Activated T-cell treated with anti-CD3 and anti-CD28 coated beads, Interleukin-2, amount 50 U/mL, for 24 hours (primary cell): Measurements from ENCODE around the gene RRM1.

ENCODE experiments used
- DNase-seq: peaks from one replicate; pipeline ENCODE4 v3.0.0-alpha.2; 2020
- H3K27ac Mint-ChIP-seq: 2 replicates; pipeline ENCODE4 v1.8.0; 2020; ENCODE audit warnings: mild to moderate bottlenecking, mixed read lengths
- H3K27me3 Mint-ChIP-seq: 2 replicates; pipeline ENCODE4 v1.8.0; 2020; ENCODE audit warnings: mixed read lengths
- H3K36me3 Mint-ChIP-seq: 2 replicates; pipeline ENCODE4 v1.8.0; 2020; ENCODE audit warnings: low read depth, mixed read lengths
- H3K4me1 Mint-ChIP-seq: 2 replicates; pipeline ENCODE4 v1.8.0; 2020; ENCODE audit warnings: low read depth, mixed read lengths
- H3K4me3 Mint-ChIP-seq: 2 replicates; pipeline ENCODE4 v1.8.0; 2020; ENCODE audit warnings: mild to moderate bottlenecking, moderate library complexity, mixed read lengths
- H3K9me3 Mint-ChIP-seq: 2 replicates; pipeline ENCODE4 v1.8.0; 2020; ENCODE audit warnings: mixed read lengths

RRM1 gene

DNA sequence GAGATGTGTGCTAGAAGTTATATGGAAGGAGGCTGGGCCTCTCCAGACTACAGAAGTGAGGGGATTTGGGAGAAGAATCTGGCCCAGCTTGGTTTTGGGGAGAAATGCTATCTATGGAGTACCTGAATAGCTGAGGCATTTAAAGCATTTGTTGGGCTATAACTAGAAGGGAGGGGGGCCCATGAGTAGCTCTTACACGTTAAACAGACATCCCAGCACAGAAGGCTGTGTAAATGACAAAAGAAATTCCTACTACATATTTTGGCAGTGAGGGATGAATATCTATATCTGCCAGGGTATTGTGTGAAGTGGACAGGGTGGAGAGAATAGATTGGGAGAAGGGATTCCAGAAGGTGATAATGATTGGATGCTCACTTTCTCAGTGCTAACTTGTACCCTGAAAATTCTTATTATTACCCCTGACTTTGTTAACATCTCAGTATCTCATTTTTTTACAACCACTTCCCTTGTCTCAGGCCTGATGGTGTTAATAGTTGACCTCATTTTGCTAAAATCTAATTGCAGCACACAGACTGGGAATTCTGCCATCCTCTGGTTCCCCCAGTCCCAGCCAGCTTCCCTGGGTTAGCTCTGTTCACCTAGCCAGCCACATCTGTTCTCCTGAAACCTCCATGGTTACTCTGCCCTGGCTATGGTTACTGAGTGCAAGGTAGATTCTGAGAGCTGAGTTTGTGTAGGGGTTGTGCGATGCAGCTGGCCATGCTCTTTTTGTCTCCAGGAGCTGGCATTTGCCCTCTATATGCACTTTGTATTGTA lies 28.8 kb upstream of the RRM1 start:
- H3K9me3 Mint-ChIP-seq = no peaks in the 10 kb centered on the region
- no peak overlapping the region for H3K4me3 Mint-ChIP-seq
- H3K27me3 Mint-ChIP-seq = no peaks in the 10 kb centered on the region
- peak overlapping the region; percentile 75 for H3K27ac Mint-ChIP-seq
- H3K4me1 Mint-ChIP-seq = peaks cover 66% of the 10 kb centered on the region
- no peak for DNase-seq
- peaks cover 38% of the 10 kb centered on the region for H3K36me3 Mint-ChIP-seq

DNA sequence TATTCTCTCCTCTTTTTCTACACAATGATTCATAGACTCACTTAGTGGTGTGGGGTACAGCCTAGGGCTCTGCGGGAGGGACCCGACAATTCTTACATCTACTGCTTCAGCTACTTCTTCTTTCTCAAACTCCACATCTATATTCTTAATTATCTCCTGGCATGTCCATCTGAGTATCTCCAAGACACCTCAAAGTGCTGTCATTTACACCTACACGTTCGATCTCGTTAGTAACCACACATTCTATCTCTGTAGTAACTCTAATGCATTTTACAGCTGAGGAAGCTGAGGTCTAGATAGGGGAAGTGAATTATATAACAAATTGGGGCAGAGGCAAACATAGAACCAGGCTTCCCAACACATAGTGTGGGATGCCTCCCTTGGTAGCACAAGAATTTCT lies 27.7 kb upstream of the RRM1 start:
- Mint-ChIP-seq H3K27me3 (no peaks in the 10 kb centered on the region), H3K9me3 (no peaks in the 10 kb centered on the region), H3K27ac (peak overlapping the region; percentile 2), H3K4me3 (no peak overlapping the region), H3K4me1 (peaks cover 64% of the 10 kb centered on the region), H3K36me3 (peaks cover 33% of the 10 kb centered on the region)
- no peak for DNase-seq

DNA sequence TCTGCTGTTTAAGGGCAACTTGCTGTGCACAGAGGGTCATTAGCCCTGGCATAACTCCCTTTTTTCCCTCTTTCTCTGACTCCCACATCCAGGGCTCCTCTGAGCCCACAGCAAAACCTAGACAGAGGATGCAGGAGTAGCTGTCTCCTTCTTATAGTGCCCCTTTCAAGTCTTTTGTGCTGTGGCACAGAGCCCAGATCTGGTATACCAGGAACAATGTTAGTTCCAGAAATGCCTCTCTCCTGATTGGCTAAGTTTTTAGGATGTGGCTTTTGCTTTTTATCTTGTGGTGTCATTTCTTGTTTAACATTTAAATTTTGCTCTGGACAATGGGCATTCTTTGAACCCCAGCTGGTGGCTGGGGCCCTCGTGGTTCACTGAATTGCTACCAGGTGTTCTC lies 25.6 kb upstream of the RRM1 start:
- DNase-seq = no peak
- Mint-ChIP-seq H3K4me1 (peaks cover 76% of the 10 kb centered on the region), H3K27ac (peak overlapping the region; percentile 36)

DNA sequence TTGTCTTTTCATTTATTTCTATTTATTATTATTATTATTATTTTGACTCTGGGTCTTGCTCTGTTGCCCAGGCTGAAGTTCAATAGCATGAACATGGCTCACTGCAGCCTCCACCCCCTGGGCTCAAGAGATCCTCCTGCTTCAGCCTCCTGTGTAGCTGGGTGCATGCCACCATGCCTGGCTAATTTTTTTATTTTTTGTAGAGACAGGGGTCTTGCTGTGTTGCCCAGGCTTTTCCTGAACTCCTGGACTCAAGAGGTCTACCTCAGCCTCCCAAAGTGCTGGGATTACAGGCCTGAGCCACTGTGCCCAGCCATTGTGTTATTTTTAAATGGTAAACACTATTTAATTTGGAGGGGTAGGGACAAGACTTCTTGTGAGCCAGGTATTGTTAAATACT lies 23.3 kb upstream of the RRM1 start:
- Mint-ChIP-seq H3K36me3 (peaks cover 54% of the 10 kb centered on the region), H3K4me3 (no peak overlapping the region), H3K4me1 (peaks cover 57% of the 10 kb centered on the region), H3K27ac (peak overlapping the region; percentile 68), H3K9me3 (no peaks in the 10 kb centered on the region), H3K27me3 (no peaks in the 10 kb centered on the region)
- DNase-seq = no peak

More for the DNA sequence above, 25.6 kb upstream of the RRM1 start:
- H3K9me3 Mint-ChIP-seq = no peaks in the 10 kb centered on the region
- H3K27me3 Mint-ChIP-seq = no peaks in the 10 kb centered on the region
- H3K4me3 Mint-ChIP-seq = no peak overlapping the region
- H3K36me3 Mint-ChIP-seq = peaks cover 45% of the 10 kb centered on the region

DNA sequence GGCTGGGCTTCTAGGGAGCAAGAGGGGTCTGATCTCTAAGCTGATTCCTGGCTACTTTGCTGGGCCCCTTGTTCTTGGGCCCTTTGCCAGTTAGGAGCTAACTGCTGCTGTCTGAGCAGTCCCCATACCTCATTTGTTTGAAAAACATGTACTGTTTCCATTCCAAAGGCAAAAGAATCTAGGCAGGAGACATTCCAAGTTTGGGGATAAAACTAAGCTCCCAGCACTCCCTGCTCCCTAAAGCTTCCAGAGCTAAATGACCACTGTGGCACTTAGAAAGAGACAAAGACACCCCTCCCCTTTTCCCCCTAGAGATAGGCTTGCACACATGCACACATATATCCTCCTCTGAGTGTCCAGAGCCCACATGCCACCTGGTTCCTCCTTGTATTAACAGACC lies 22.7 kb upstream of the RRM1 start:
- Mint-ChIP-seq H3K36me3 (peaks cover 55% of the 10 kb centered on the region), H3K27ac (peak overlapping the region; percentile 68)

DNA sequence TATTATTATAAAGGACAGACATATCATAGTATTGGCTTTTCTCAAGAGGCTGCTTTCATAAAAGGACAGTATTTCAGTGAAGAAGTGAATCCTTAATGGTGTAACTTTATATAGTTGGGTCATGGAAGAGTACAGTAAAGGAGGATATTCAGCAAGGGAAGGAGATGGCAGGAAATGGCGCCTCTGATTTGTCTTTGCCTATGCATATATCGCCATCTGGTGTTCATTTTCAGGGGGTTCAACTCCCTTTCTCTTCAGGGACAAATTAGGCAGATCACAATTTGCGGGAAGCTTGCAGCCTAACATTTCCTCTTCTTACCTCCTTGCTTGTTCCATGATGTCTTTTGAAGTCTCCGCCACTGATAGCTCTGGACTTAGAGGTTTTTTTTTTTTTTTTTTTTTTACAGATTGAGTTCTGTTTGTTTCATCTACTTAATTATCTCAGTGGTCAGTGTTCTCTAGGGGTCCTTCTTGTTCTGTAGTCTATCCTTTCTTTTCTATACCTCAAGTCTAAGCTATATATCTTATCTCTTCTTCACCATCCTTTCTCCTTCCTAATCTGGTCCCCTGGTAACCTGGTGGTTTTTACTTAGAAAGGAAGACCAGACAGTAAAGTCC lies 21.8 kb upstream of the RRM1 start:
- no peaks in the 10 kb centered on the region for H3K9me3 Mint-ChIP-seq
- H3K4me1 Mint-ChIP-seq = peaks cover 52% of the 10 kb centered on the region
- no peak for DNase-seq
- H3K4me3 Mint-ChIP-seq = no peak overlapping the region
- no peaks in the 10 kb centered on the region for H3K27me3 Mint-ChIP-seq
- H3K27ac Mint-ChIP-seq = peak overlapping the region; percentile 68
- H3K36me3 Mint-ChIP-seq = peaks cover 52% of the 10 kb centered on the region

More for the DNA sequence above, 22.7 kb upstream of the RRM1 start:
- Mint-ChIP-seq H3K27me3 (no peaks in the 10 kb centered on the region), H3K4me3 (no peak overlapping the region), H3K9me3 (no peaks in the 10 kb centered on the region), H3K4me1 (peaks cover 57% of the 10 kb centered on the region)
- no peak for DNase-seq

DNA sequence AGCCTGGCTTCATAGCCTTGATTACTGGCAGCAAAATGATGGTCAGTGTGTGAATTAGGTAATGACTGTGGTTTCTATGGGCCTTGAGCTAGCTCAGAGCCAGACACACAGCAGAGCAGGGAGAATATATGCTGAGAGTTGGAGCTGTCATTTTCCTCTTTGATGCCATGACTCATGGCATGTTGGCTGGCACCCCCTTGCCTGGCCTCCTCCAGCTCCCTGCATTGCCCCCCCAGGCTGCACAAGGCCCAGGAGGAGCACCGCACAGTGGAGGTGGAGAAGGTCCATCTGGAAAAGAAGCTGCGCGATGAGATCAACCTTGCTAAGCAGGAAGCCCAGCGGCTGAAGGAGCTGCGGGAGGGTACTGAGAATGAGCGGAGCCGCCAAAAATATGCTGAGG lies 20.3 kb upstream of the RRM1 start:
- no peak for DNase-seq
- H3K4me1 Mint-ChIP-seq = peaks cover 42% of the 10 kb centered on the region
- H3K27me3 Mint-ChIP-seq = no peaks in the 10 kb centered on the region
- H3K27ac Mint-ChIP-seq = no peak overlapping the region
- peaks cover 52% of the 10 kb centered on the region for H3K36me3 Mint-ChIP-seq
- no peaks in the 10 kb centered on the region for H3K9me3 Mint-ChIP-seq
- H3K4me3 Mint-ChIP-seq = no peak overlapping the region

DNA sequence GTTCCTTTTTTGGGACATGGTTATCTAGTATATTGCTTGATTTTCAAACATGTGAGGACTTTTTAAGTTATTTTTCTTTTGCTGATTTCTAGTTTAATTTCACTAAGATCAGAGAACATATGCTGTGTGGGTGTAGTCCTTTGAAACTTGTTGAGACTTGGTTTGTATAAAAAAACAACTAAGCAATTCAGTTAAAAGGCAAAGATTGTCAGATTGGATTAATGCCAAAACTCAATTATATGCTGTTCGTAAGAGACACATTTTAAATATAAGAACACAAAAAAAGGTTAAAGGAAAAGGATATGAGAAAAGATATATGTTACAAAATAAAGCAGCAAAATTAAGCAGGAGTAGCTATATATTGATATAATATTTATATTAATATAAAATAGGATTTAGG lies 17.8 kb upstream of the RRM1 start:
- H3K4me1 Mint-ChIP-seq = peaks cover 32% of the 10 kb centered on the region
- no peaks in the 10 kb centered on the region for H3K27me3 Mint-ChIP-seq
- no peaks in the 10 kb centered on the region for H3K9me3 Mint-ChIP-seq
- no peak overlapping the region for H3K27ac Mint-ChIP-seq
- DNase-seq = no peak
- no peak overlapping the region for H3K4me3 Mint-ChIP-seq
- peaks cover 58% of the 10 kb centered on the region for H3K36me3 Mint-ChIP-seq

DNA sequence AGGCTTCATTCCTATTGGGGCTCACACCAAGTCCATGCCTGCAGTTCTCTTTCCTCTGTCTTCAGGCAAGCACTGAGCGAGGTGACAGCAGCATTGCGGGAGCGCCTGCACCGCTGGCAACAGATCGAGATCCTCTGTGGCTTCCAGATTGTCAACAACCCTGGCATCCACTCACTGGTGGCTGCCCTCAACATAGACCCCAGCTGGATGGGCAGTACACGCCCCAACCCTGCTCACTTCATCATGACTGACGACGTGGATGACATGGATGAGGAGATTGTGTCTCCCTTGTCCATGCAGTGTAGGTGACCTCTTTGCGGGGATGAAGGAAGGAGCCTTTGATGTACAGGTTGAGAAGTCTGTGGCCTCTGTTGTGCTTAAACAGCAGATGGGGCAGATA lies 11.4 kb upstream of the RRM1 start:
- Mint-ChIP-seq H3K9me3 (no peaks in the 10 kb centered on the region), H3K27me3 (no peaks in the 10 kb centered on the region), H3K4me1 (peaks cover 22% of the 10 kb centered on the region), H3K27ac (peak overlapping the region; percentile 8), H3K36me3 (peaks cover 73% of the 10 kb centered on the region), H3K4me3 (no peak overlapping the region)
- DNase-seq = no peak

DNA sequence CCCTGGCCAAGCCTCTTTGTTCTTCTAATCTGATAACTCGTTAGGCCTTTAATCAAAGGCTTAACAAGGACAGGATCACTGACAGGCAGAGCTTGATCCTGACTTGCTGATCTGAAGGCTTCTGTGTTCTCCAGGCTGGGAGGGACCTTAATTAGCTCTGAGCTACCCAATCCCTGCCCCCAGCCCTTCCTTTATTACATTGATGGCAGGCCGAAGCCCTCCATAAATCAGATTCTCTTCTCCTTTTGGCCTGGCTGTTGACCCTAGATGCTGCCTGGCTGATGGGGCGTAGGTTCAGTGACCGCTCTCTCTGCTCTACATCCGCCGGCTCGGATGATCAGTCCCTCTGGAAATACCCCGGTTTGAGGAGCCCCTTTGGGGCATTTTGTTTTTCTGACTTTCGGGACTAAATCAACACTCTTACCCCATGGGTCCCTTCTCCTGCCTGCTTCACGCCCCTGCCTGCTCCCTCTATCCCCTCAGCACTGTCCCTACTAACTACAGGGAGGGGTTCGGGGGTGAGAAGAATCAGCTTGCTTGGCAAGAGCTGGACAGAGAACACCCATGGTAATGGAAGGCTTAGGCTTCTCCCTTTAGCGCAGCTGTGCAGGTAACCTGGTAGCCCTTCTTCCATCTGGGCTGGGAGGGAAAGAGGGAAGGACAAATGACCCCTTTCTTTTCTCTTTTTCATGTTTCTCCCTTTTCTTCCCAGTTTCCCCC lies 10.0 kb upstream of the RRM1 start:
- Mint-ChIP-seq H3K9me3 (no peaks in the 10 kb centered on the region), H3K4me3 (no peak overlapping the region), H3K27me3 (no peaks in the 10 kb centered on the region), H3K27ac (no peak overlapping the region), H3K4me1 (peaks cover 30% of the 10 kb centered on the region), H3K36me3 (peaks cover 84% of the 10 kb centered on the region)
- no peak for DNase-seq

DNA sequence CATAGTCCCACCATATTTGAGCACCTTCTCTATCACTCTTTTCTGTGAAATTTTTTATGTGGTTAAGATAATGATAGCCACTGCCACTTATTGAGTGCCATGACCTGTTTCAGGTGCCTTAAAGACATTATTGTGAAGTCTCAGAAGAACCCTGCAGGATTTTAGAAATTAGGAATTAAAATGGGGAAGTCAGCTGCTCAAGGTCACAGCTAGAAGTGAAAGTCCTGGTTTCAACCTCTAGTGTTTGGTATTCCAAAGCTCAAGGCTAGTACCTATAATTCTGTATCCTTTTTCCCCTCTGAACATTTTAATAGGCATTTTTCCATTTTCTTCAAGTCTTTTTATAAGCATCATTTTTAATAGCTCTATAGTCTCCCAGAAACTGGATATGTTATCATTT lies 9.0 kb upstream of the RRM1 start:
- Mint-ChIP-seq H3K27me3 (no peaks in the 10 kb centered on the region), H3K9me3 (no peaks in the 10 kb centered on the region), H3K4me3 (no peak overlapping the region), H3K4me1 (peaks cover 40% of the 10 kb centered on the region), H3K36me3 (peaks cover 86% of the 10 kb centered on the region), H3K27ac (no peak overlapping the region)
- no peak for DNase-seq

DNA sequence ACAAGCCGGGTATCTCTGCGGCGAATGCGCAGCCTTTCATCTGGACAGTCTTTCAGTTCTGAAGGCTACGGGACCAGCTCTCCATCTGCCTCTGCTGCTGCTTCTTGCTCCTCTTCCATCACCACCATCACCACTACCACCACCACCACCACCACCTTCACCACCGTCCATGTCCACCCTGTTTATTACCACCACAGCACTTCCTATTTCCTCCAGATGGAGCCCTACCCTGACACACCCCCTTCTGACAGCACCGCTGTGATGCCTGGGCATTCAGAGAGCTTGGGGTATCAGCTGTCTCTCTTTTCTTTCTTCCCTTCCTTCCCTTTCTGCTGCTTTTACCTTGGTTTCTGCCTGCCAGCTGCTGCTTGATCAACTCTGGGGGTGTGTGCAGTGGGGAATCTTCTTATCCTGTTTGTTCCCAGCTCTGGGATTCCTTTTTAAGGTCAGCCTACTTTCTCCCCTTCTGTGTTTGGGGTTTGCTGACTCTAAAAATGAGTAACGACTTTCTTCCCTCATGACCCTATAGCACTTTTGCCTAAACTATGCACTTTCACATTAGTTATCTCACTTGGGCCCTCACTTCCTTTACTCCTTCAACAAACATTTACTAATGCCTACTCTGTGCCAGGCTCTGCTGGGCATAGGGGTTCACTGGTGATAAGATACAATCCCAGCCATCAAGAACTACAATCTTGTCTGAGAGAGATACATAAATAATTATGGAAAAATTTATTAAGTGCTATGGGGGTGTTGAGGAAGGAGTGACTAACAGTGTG lies 7.8 kb upstream of the RRM1 start:
- no peak overlapping the region for H3K4me3 Mint-ChIP-seq
- no peaks in the 10 kb centered on the region for H3K27me3 Mint-ChIP-seq
- peaks cover 86% of the 10 kb centered on the region for H3K36me3 Mint-ChIP-seq
- H3K9me3 Mint-ChIP-seq = no peaks in the 10 kb centered on the region
- H3K27ac Mint-ChIP-seq = peak overlapping the region; percentile 73
- no peak for DNase-seq
- peaks cover 52% of the 10 kb centered on the region for H3K4me1 Mint-ChIP-seq

DNA sequence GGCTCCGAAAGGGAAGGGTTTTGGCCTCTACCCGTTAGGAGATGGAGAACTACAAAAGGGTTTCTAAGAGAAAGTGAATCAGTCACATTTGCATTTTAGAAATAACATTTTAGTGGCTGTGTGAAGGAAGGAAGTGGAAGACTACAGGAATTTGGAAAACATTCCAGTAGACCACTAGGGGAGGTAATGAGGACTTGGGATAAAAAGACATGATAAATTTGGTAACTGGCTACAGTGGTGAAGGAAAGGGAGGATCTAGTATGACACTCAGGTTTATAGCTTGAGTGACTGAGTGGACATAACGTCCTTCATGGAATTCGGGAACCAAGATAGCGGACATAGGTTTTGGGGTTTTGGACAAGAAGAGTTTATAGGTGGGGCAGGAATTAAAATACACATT lies 7.0 kb upstream of the RRM1 start:
- Mint-ChIP-seq H3K4me3 (no peak overlapping the region), H3K9me3 (no peaks in the 10 kb centered on the region), H3K27me3 (no peaks in the 10 kb centered on the region), H3K36me3 (peaks cover 87% of the 10 kb centered on the region), H3K27ac (peak overlapping the region; percentile 73), H3K4me1 (peaks cover 60% of the 10 kb centered on the region)
- DNase-seq = no peak

DNA sequence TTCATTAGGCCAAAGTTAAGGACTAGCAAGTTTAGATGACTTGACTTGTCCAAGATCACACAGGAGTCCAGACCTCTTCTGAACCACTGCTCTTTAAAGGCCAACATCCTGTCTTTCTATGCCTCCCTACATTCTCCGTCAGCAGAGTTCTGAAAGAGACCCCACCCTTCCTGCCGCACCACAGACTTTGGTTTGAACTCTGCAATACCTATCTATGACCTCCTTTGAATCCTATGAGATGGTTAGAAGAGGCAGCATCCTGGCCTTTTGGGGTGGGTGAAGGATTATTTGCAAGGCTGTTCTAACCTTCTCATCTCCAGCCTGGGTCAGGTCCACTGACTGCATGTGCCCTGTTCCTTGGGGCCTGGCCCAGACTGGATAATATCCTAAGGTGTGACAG lies 4.3 kb upstream of the RRM1 start:
- Mint-ChIP-seq H3K27me3 (no peaks in the 10 kb centered on the region), H3K36me3 (peaks cover 80% of the 10 kb centered on the region), H3K4me3 (no peak overlapping the region), H3K27ac (peak overlapping the region; percentile 91), H3K4me1 (peaks cover 74% of the 10 kb centered on the region), H3K9me3 (no peaks in the 10 kb centered on the region)
- DNase-seq = no peak
